Parathyroid adenoma (tissue), 2 donors: Measurements from ENCODE around the gene HELLS.

Experiments
- H2AFZ ChIP-seq: fragments of 300-600 bp; sonication (generic); one replicate; pipeline ENCODE4 v1.7.0; 2017; ENCODE audit warnings: antibody characterized with exemption, mild to moderate bottlenecking
- H3K27ac ChIP-seq: fragments of 300-600 bp; sonication (generic); one replicate; pipeline ENCODE4 v1.7.0; 2017
- H3K27me3 ChIP-seq: fragments of 300-600 bp; sonication (generic); one replicate; pipeline ENCODE4 v1.7.0; 2017; ENCODE audit warnings: low read length; ENCODE audit not compliant: control insufficient read depth, insufficient read depth
- H3K36me3 ChIP-seq: fragments of 300-600 bp; sonication (generic); one replicate; pipeline ENCODE4 v1.7.0; 2017; ENCODE audit warnings: low read length; ENCODE audit not compliant: control insufficient read depth, insufficient read depth
- H3K4me1 ChIP-seq: fragments of 300-600 bp; sonication (generic); one replicate; pipeline ENCODE4 v1.7.0; 2017; ENCODE audit warnings: control low read depth
- H3K4me2 ChIP-seq: fragments of 300-600 bp; sonication (generic); one replicate; pipeline ENCODE4 v1.7.0; 2017; ENCODE audit warnings: low read length
- H3K4me3 ChIP-seq: fragments of 300-600 bp; sonication (generic); one replicate; pipeline ENCODE4 v1.7.0; 2017; ENCODE audit warnings: low read depth, low read length
- H3K79me2 ChIP-seq: fragments of 300-600 bp; sonication (generic); one replicate; pipeline ENCODE4 v1.7.0; 2017; ENCODE audit warnings: control low read depth
- H3K9ac ChIP-seq: fragments of 300-600 bp; sonication (generic); one replicate; pipeline ENCODE4 v1.7.0; 2017; ENCODE audit warnings: mild to moderate bottlenecking
- H3K9me3 ChIP-seq: fragments of 300-600 bp; sonication (generic); one replicate; pipeline ENCODE4 v1.7.0; 2017; ENCODE audit warnings: low read length; ENCODE audit not compliant: control insufficient read depth
- CTCF ChIP-seq: fragments of 300-600 bp; sonication (generic); IDR thresholded peaks from one replicate; pipeline ENCODE4 v1.7.0; 2017; ENCODE audit warnings: antibody characterized with exemption, mild to moderate bottlenecking
- donor health status: primary hyperparathyroidism.

The HELLS gene

GRCh38 chr10:94602729-94603515, 57.3 kb downstream of the HELLS start:
- no peak for TF ChIP-seq CTCF
- Histone ChIP-seq H3K4me1 (no peaks in the 10 kb centered on the region), H3K27me3 (no peaks in the 10 kb centered on the region), H3K79me2 (no peaks in the 10 kb centered on the region), H3K9ac (no peak overlapping the region), H3K27ac (no peak overlapping the region), H3K9me3 (no peaks in the 10 kb centered on the region), H3K4me3 (no peak overlapping the region), H2AFZ (no peak overlapping the region), H3K4me2 (no peak overlapping the region), H3K36me3 (no peaks in the 10 kb centered on the region)

DNA sequence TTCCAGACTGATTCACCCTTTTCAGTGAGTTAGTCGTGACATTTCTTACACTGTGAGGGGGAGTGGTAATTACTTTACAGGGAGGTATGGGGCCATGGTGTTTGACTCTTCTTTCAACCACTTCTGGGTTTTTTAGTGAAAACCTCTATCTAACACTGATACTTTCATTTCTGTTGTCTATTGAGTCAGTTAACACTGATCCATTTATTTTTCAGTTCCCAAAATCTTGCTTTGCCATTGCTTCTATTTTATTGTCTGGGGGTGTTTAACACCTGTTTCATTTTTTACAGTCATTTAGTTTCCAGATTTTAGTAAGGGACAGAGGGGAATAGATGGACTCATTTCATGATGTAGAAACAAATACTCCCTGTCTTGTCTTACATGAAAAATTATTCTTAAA, 61.5 kb downstream of the HELLS start:
- Histone ChIP-seq H3K9me3 (no peaks in the 10 kb centered on the region), H3K4me2 (no peak overlapping the region), H2AFZ (no peak overlapping the region), H3K9ac (no peak overlapping the region), H3K27me3 (no peaks in the 10 kb centered on the region), H3K36me3 (no peaks in the 10 kb centered on the region), H3K79me2 (no peaks in the 10 kb centered on the region), H3K4me3 (no peak overlapping the region), H3K4me1 (no peaks in the 10 kb centered on the region), H3K27ac (no peak overlapping the region)
- TF ChIP-seq CTCF: no peak

DNA sequence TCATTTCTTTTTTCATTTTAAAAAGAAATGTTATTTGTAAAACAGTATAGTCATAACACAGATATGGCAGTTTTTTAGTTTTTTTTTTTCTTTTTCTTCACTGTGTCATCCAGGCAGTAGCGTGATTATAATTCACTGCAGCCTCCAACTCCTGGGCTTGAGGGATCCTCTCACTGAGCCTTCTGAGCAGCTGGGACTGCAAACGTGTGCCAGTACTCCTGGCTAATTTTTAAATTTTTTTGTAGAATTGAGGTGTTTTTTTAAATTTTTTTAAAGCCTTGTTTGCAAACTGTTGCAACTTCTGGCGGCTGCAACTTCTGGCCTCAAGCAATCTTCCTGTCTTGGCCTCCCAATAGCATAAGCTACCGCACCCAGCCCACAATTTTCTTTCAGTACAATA, 63.0 kb downstream of the HELLS start:
- no peak overlapping the region for H3K4me2 ChIP-seq
- TF ChIP-seq CTCF: no peak
- no peaks in the 10 kb centered on the region for H3K9me3 ChIP-seq
- no peaks in the 10 kb centered on the region for H3K79me2 ChIP-seq
- no peak overlapping the region for H3K9ac ChIP-seq
- no peaks in the 10 kb centered on the region for H3K4me1 ChIP-seq
- no peak overlapping the region for H3K27ac ChIP-seq
- H3K27me3 ChIP-seq: no peaks in the 10 kb centered on the region
- no peaks in the 10 kb centered on the region for H3K36me3 ChIP-seq
- H2AFZ ChIP-seq: no peak overlapping the region
- H3K4me3 ChIP-seq: no peak overlapping the region

- no peaks in the 10 kb centered on the region for H3K27me3 ChIP-seq
- no peaks in the 10 kb centered on the region for H3K9me3 ChIP-seq
- H3K36me3 ChIP-seq: no peaks in the 10 kb centered on the region
- H3K4me1 ChIP-seq: no peaks in the 10 kb centered on the region
- no peak for TF ChIP-seq CTCF
- H3K9ac ChIP-seq: no peak overlapping the region
- H2AFZ ChIP-seq: no peak overlapping the region
- H3K4me3 ChIP-seq: no peak overlapping the region
- no peaks in the 10 kb centered on the region for H3K79me2 ChIP-seq
- H3K27ac ChIP-seq: no peak overlapping the region
- no peak overlapping the region for H3K4me2 ChIP-seq
These were observed 69.0 kb downstream of the HELLS start for GRCh38 chr10:94614558-94614957.

GRCh38 chr10:94617389-94617944, 71.9 kb downstream of the HELLS start:
- no peaks in the 10 kb centered on the region for H3K4me1 ChIP-seq
- no peak overlapping the region for H3K4me2 ChIP-seq
- H3K27ac ChIP-seq: no peak overlapping the region
- H2AFZ ChIP-seq: no peak overlapping the region
- no peak overlapping the region for H3K9ac ChIP-seq
- H3K27me3 ChIP-seq: no peaks in the 10 kb centered on the region
- no peaks in the 10 kb centered on the region for H3K79me2 ChIP-seq
- no peak for TF ChIP-seq CTCF
- no peak overlapping the region for H3K4me3 ChIP-seq
- no peaks in the 10 kb centered on the region for H3K36me3 ChIP-seq
- no peaks in the 10 kb centered on the region for H3K9me3 ChIP-seq
